Stimulated activated CD4-positive, alpha-beta T cell treated with anti-CD3 and anti-CD28 coated beads, Interleukin-1b, Interleukin-23, amount 100 ng/mL, for 48 hours (primary cell): ENCODE measurements around the gene GHRH.

Experiments
- DNase-seq: peaks from one replicate; pipeline ENCODE4 v3.0.0-alpha.2; 2020

Gene GHRH

GRCh38 chr20:37290158-37290810, 28.7 kb upstream of the GHRH start:
- DNase-seq, result no peak

DNA sequence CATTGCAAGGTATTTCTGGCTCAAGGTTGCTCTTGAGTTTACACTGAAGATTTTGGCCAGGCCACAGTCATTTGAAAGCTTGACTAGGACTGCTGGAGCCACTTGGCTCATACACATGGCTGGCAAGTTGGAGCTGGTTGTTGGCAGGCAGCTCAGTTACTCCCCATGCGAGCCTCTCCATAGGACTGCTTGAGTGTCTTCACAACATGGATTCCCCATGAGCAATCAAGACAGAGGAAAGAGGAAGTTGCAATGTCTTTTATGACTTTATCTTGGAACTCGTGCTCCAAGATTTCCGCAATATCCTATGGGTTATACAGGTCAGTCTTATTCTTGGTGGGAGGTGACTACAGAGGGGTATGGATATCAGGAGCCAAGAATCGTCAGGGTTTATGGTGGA, 26.5 kb upstream of the GHRH start:
- no peak for DNase-seq

GRCh38 chr20:37285664-37286374, 24.2 kb upstream of the GHRH start:
- no peak for DNase-seq

DNA sequence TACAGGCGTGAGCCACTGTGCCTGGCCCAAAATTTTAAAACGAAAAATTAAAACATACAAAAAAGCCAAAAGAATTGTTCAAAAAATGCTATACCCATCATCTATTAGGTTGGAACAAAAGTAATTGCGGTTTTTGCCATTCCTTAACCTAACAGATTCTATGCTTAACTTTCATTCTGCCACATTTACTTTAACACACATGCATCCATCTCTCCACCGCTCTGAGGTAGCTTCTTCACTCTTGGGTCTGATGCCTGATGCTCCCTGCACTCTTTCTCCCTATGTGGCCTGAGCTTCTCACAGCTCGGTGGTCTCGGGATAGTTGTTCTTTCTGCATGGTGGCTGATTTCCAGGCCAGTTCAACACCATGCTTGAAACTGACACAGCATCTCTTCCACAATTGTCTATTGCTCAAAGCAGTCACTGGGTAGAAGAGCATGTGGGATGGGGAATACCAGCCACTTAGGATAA, 23.1 kb upstream of the GHRH start:
- DNase-seq, result no peak

GRCh38 chr20:37283530-37284195, 22.0 kb upstream of the GHRH start:
- no peak for DNase-seq

DNA sequence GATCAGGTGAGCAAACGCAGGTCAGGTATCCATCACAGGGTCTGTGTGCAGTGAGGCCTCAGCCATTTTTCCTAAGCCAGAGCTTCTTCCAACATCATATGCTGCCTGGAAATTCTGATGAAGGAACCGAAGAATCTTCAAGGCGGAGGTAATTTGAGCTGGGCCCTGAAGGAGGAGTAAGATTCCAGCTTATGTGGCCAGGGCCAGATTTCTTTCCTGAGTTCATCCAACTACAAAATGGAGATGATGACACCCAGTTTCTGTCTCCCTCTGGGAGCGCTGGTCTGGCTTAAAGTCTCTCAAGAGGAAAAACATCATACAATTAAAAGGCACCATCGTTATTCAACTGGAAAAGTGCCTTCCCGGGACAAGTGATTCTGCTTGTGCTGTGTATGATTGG, 20.9 kb upstream of the GHRH start:
- DNase-seq, result no peak

DNA sequence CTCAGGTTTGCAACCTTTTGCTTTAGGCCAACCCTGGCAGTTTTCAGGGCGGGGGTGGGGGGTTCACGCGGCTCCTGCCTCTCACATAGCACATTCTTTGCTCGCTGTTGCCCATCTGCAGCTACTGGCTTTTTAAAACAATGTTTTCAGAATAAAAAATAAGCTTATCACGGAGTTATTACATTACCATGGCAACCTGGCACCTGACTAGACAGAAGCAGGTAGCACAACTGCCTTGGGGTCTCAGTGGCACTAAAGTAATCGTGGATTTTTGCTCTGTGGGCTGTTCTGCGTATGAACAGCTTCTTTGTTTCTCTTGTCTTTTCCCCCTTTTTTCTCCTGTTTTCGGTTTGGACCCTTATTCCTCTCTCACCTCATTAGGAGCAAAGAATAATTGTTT, 18.8 kb upstream of the GHRH start:
- DNase-seq, result no peak

GRCh38 chr20:37279820-37280219, 18.2 kb upstream of the GHRH start:
- DNase-seq, result no peak

GRCh38 chr20:37278966-37279590, 17.5 kb upstream of the GHRH start:
- DNase-seq, result no peak

- no peak for DNase-seq
Measured at GRCh38 chr20:37277253-37277593, 15.6 kb upstream of the GHRH start.

GRCh38 chr20:37276494-37277252, 15.1 kb upstream of the GHRH start:
- no peak for DNase-seq

DNA sequence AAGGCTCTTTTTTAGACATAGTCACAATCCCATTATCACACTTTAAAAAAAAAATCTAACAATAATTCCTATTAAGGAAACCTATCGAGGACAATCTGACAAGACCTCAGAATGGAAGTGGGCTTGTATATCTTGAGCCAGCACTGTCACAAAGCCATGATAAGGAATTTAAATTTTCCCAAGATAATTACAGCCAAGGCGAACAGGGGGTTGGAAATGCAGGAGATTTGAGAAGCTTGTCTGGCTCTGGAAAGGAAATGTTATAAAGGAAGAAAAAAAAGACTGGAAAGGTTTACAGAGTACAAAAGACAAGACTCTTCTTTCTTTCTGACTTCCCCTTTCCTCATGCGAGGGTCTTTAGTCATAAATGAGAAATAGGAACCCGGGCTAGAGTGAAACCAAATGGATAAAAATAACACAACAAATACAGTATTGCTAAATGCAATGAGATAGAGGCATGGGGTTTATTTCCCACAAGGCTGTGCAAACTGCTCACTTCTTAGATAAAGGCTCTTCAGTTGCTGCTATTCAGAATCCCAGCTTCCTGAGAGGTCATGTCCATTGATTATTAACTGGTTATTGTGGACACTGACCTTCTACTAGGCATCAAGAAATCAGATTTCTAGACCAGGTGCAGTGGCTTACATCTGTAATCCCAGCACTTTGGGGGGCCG, 13.4 kb upstream of the GHRH start:
- DNase-seq, result no peak

DNA sequence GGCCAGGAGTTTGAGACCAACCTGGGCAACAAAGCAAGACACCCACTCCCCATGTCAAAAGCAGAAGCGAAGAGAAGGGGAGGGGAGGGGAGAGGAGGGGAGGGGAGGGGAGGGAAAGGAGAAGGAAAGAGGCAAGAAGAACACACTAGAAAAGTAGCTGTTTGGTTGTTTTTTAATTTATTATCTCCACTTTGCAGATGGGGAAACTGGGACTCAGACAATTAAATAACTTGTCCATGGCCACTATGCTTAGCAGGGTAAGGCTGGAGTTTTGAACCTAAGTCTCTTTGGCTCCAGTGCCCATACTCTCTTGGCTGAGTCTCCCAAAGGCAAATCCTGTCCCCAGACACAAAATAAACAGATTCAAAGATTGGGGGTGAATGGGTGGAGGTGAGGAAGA, 12.4 kb upstream of the GHRH start:
- DNase-seq, result no peak

- DNase-seq, result no peak
Measured at GRCh38 chr20:37271421-37271768, 9.8 kb upstream of the GHRH start.

DNA sequence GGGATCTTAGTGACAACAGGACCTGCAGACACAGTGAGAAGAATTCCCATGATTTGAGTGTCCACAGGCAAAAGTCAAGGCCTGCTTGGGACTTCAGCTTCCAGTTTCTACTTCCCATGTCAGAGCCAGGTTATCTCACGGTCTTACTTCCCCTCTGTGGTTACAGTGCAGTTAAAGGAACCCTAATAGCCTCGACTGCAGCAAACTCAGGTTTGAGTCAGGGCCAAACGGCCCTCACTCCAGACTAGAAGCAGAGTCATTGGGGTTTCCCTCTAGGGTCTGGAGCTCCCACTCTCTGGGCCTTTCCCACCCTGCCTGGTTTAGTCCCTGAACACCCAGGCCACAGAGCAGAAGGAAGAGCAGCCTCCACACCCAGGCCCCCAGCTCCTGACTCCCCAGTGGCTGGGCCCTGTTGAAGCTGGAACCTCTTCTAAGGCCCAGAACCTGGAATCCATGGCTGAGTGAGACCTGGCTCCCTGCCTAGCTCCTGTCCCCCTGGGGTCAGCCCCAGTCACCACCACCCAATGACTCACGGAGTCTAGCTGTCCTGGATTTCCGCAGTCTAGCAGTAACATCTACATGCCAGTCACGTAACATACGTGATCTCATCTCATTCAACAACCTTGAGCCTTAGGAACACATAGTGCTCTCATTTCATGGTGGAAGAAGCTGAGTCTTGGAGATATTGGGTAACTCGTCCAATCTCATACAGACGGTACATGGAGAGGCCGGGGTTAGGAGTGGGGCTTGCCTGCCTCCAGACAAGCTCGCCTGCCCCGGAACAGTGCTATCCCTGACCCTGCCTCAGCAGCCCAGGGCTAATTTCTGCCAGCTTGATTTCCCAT, 9.2 kb upstream of the GHRH start:
- no peak for DNase-seq

DNA sequence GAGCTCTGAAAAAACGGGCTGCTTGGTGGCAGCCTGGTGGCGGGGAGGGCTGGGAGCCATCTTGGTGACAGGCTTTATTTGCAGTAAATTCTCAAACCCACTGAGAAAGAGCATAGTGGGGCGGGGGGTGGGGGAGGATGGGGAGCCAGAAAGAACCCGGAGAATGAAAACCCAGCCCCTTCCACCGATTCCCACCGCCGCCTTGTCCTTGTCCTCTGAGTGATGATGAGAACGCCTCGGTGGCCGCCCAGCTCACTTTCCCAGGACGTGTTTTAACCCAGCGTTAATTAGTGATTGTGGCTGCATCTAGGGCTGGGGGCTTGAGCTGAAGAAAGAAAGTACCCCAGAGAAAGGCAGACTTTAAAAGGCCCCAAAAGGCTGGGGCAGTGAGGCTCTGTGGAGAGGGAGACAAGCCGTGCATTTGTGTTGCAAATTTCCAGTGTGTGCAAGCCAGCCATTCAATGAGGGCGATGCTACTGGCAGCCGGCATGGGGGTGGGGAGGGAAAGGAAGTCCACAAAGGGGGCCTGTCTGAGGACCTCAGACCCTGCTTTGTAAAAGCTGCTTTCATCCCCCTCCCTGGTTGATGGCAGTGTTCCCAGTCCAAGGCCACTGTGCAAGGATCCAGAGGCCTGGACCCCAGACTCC, 6.2 kb upstream of the GHRH start:
- DNase-seq, result no peak

GRCh38 chr20:37266940-37267666, 5.5 kb upstream of the GHRH start:
- DNase-seq, result no peak

DNA sequence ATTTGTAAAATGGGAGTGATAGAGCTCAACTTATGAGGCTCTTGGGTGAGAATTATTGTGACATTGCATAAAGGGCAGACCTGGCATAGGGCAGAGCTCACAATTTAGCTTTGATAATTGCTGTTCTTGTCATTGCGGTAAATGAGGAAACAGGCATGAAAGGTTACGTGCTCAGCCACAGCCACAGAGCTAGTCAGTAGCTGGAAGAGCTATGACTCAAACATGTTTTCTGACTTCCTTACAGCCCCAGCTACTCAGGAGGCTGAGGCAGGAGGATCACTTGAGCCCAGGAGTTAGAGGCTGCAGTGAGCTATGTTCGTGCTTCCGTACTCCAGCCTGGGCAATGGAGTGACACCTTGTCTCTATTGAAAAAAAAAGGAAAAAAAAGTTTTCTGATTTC, 3.5 kb upstream of the GHRH start:
- peak; percentile 40 for DNase-seq

GRCh38 chr20:37263686-37264085, 2.1 kb upstream of the GHRH start:
- DNase-seq, result no peak

DNA sequence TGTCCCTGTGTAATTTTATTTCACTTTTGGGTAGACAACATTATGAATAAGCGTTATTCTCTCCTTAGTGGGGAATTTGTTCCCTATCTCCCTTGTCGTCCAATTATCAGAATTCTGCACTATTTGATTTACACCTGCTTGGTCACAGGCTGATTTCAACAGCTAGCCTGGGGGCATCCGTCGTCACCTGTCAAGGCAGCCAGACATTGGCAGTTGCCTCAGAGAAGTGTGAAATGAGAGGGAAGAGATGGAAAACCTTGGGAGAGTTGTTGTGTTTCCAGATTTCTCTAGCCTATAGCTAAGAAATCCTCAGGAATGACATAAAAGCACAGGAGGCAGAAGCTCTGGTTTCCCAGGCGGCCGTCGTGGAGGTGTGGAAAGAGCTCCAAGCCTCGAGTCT, 891 bp upstream of the GHRH start:
- DNase-seq, result no peak
